GM12891 (cell line): ENCODE data around the gene RFFL.

Experiments used
- PAX5 ChIP-seq: IDR thresholded peaks from 2 replicates; pipeline ENCODE4 v1.6.1; 2011; ENCODE audit warnings: low read length, moderate library complexity, mild to moderate bottlenecking; ENCODE audit not compliant: insufficient read depth, severe bottlenecking
- POLR2A ChIP-seq: IDR thresholded peaks from 2 replicates; pipeline ENCODE4 v1.6.1; 2011; ENCODE audit warnings: low read depth, low read length, control low read depth
- POLR2AphosphoS5 ChIP-seq: IDR thresholded peaks from 2 replicates; pipeline ENCODE4 v1.6.1; 2011; ENCODE audit warnings: low read depth, low read length, control low read depth
- POU2F2 ChIP-seq: IDR thresholded peaks from 2 replicates; pipeline ENCODE4 v1.6.1; 2011; ENCODE audit warnings: low read depth, mild to moderate bottlenecking, control low read depth, low read length, moderate library complexity
- SPI1 ChIP-seq: IDR thresholded peaks from 2 replicates; pipeline ENCODE4 v1.6.1; 2011; ENCODE audit warnings: low read depth, low read length, control low read depth
- TAF1 ChIP-seq: IDR thresholded peaks from 2 replicates; pipeline ENCODE4 v1.6.1; 2011; ENCODE audit warnings: low read depth, low read length, control low read depth

GRCh38 chr17:35080536-35080935 lies 17.0 kb upstream of the RFFL start:
- TF ChIP-seq POLR2A = peak; percentile 62
- TF ChIP-seq POLR2AphosphoS5 = peak; percentile 32; the same call in 1 of the 2 replicates
- TF ChIP-seq TAF1 = no peak
- TF ChIP-seq POU2F2 = no peak
- TF ChIP-seq SPI1 = no peak
- TF ChIP-seq PAX5 = no peak
